Astrocyte (in vitro differentiated cells and primary cell): ENCODE measurements around the gene TMEM108.

Experiments
- EZH2 ChIP-seq: IDR thresholded peaks from 2 replicates; pipeline ENCODE4 v1.6.1; 2012; ENCODE audit warnings: mild to moderate bottlenecking, low read length, inconsistent platforms; ENCODE audit not compliant: insufficient read depth
- TF ChIP-seq, protein P1 (sequence below): IDR thresholded peaks from 2 replicates; pipeline ENCODE4 v1.5.1; 2011; ENCODE audit warnings: low read depth, mild to moderate bottlenecking, inconsistent platforms, low read length, moderate library complexity; ENCODE audit not compliant: insufficient read depth

DNA sequence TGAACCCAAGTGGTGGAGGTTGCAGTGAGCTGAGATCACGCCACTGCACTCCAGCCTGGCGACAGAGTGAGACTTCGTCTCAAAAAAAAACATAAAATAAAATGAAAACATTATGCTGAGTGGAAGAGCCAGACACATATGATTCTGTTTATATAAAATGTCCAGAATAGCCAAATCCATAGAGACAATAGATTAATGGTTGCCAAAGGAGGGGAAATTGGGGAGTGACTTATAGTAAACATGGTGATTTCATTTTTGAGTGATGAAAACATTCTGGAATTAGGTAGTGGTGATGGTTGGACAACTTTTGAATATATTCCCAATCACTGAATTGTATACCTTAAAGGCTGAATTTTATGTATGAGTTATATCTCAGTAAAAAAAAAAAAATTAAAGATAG is 189.6 kb downstream of the TMEM108 start:
- no peak for TF ChIP-seq EZH2
- TF ChIP-seq, protein P1, sequence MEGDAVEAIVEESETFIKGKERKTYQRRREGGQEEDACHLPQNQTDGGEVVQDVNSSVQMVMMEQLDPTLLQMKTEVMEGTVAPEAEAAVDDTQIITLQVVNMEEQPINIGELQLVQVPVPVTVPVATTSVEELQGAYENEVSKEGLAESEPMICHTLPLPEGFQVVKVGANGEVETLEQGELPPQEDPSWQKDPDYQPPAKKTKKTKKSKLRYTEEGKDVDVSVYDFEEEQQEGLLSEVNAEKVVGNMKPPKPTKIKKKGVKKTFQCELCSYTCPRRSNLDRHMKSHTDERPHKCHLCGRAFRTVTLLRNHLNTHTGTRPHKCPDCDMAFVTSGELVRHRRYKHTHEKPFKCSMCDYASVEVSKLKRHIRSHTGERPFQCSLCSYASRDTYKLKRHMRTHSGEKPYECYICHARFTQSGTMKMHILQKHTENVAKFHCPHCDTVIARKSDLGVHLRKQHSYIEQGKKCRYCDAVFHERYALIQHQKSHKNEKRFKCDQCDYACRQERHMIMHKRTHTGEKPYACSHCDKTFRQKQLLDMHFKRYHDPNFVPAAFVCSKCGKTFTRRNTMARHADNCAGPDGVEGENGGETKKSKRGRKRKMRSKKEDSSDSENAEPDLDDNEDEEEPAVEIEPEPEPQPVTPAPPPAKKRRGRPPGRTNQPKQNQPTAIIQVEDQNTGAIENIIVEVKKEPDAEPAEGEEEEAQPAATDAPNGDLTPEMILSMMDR: no peak
